Ureter (tissue), 1 donor: ENCODE data around the gene TCF7. TPM values are rescaled to one million over a fixed set of nuclear protein-coding genes. Genes with fewer than 3 reads are reported as not detected.

ENCODE experiments used
- DNase-seq: peaks from one replicate; pipeline ENCODE4 v3.0.0-alpha.2; 2020; ENCODE audit warnings: low spot score
- total RNA-seq: library from RNA; stranded (reverse); gene quantifications from one replicate; pipeline ENCODE4 v1.2.4, GENCODE V29; 2023
- donor health status: DM: yes; HTN: yes; CAD: no.

The TCF7 gene
- total RNA-seq, 1 donor from 2014 or later = 3.6 TPM

GRCh38 chr5:134177369-134178095 lies 63.1 kb downstream of the TCF7 start:
- peak; percentile 65 for DNase-seq

DNA sequence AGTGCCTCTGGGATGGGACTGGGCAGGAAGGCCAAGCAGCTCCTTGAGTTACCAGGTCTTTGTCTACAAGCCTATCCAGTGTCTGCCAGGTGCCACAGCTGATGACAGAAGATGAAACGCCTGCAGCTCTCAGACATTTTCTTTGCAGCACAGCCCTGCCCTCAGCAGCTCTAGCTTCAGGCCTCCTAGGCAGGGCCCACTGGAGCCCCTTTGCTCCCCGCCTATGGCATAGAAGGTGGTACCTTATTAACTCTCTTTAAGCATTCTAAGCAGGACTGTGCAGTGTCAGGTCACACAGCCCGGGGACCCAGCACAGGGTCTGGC lies 63.6 kb downstream of the TCF7 start:
- DNase-seq = no peak

DNA sequence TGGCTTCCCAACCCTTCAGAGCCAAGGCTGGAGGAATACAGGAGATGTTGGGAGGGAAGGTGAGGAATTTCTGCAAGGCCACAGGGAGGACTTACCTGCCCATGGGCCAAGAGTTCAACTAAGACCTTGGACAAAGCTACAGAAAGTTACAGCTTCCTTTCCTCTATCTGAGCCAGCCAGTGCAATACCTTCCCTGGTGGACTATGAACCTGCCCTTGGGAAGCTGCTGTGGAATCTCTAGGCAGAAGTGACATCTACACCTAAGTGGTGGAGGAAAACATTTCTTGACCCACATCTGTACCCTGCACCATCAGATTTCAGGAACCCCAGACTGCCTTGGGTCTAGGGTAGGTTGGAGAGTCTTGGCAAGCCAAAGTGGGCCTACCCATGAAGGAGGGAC lies 69.0 kb downstream of the TCF7 start:
- no peak for DNase-seq

DNA sequence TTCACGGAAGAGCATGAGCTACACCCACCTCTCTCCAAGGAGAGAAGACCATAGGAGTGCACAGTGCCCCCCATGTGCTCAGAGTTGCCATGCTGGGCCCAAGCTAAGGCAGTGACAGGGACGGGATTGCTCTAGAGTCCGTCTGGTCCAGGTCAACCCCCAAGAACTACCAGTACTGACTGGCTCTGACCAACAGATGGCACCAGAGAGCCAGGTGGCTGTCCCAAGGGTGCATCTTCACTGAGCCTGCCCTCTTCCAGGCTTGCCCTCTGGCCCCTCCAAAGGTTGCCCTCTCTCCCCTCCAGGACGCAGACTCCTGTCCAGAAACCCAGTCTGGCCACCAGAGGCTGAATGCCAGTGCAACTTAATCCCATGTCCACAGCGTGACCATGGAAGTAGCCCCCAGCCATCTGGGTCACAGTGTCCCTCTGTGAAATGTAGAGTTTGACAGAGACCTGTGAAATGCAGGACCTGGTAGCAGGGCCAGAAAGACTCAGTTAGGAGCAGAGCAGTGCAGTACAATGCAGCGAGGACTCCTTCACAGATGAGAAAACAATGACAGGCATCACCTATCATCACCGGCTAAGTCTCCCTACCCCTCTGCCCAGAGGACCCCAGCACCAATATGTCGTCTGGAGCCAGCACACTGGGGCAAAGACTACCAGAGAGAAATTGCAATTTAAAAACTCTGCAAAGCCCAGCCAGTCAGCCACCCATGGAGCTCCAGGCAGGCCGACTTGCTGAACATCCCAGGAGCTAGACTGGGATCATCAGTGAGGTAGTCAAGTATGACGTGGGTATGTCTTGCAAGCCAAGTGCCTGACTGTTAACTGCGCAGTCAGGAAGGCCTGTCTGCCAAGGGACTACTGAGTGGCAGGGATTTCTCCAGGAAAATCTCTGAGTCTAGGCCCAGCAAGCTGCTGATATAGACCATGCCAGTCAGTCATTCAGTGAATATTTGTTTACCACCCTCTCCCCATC lies 70.0 kb downstream of the TCF7 start:
- DNase-seq = peak; percentile 70

GRCh38 chr5:134188092-134188491 lies 73.6 kb downstream of the TCF7 start:
- DNase-seq = no peak

GRCh38 chr5:134189031-134189430 lies 74.5 kb downstream of the TCF7 start:
- no peak for DNase-seq

DNA sequence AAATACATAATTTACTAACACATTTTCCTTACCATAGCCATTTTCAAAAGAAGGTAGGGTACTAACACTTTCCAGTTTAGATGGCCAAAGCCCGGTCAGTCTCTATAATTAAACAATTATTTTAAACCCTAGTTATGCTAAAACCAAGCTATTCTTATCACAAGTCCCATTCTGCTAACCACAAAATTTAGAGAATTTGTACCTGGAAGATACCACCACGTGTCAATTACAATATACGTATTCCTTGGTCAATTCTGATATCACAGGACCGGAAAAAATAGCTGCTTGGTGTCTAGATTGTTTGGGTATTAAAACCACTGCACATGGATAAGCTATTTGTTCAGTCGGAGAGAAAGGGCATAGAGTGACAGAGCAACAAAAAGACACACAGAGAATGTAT lies 81.2 kb downstream of the TCF7 start:
- DNase-seq = no peak

Other genes starting within 250 kb of the TCF7 start
- 28.0 TPM for gene C5orf15, start 146.1 kb upstream of the TCF7 start, total RNA-seq
- 167 TPM for gene VDAC1, start 109.7 kb upstream of the TCF7 start, total RNA-seq
- gene SKP1, start 62.3 kb downstream of the TCF7 start, total RNA-seq = 324 TPM
- 110 TPM for gene PPP2CA, start 111.4 kb downstream of the TCF7 start, total RNA-seq